Keratinocyte (primary cell): Measurements from ENCODE around the gene PPME1.

ENCODE experiments used
- EZH2 ChIP-seq: IDR thresholded peaks from one replicate; pipeline ENCODE4 v1.6.1; 2012; ENCODE audit warnings: inconsistent platforms, mild to moderate bottlenecking, low read length, moderate library complexity
- TF ChIP-seq, protein P1 (sequence below), 3 experiments: IDR thresholded peaks in 1 of 3; conservative IDR thresholded peaks in 1 of 3; optimal IDR thresholded peaks in 1 of 3; 2 replicates in 2 of 3; 3 replicates in 1 of 3; pipeline versions ENCODE3 to v1.5.1; 2011; ENCODE audit warnings: low read length in 3 of 3, mild to moderate bottlenecking in 3 of 3, moderate library complexity in 2 of 3, control low read depth in 1 of 3, inconsistent platforms in 1 of 3; ENCODE audit not compliant: insufficient read depth in 2 of 3; ENCODE audit errors: extremely low read depth in 1 of 3

DNA sequence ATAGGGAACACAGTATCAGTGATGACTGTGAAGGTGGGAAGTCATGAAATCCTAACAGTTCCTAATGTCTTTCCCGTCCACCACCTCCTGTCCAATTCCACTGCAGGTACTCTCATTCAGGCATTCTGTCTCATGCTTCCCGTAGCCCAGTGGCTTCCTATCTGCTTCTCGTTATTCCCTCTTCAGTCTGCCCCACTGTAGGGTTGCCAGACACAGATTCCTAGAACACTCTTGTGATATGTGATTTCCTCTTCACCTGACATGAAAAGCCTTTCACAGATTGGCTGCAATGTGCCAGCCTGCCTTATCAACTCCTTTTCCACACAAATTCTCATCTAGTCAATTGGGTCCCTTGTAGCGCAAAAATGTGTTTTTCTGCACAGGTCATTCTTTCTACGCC is 49.3 kb upstream of the PPME1 start:
- TF ChIP-seq EZH2 = no peak
- TF ChIP-seq, protein P1, sequence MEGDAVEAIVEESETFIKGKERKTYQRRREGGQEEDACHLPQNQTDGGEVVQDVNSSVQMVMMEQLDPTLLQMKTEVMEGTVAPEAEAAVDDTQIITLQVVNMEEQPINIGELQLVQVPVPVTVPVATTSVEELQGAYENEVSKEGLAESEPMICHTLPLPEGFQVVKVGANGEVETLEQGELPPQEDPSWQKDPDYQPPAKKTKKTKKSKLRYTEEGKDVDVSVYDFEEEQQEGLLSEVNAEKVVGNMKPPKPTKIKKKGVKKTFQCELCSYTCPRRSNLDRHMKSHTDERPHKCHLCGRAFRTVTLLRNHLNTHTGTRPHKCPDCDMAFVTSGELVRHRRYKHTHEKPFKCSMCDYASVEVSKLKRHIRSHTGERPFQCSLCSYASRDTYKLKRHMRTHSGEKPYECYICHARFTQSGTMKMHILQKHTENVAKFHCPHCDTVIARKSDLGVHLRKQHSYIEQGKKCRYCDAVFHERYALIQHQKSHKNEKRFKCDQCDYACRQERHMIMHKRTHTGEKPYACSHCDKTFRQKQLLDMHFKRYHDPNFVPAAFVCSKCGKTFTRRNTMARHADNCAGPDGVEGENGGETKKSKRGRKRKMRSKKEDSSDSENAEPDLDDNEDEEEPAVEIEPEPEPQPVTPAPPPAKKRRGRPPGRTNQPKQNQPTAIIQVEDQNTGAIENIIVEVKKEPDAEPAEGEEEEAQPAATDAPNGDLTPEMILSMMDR (optimal IDR thresholded peaks at IDR 0.05 in 1 of 3, IDR thresholded peaks at IDR 0.05 in 1 of 3, conservative IDR thresholded peaks at IDR 0.05 in 1 of 3; ENCODE audit: extremely low read depth in 1 of 3, insufficient read depth in 2 of 3, low read length in 3 of 3) = no peak
